HG03108 (cell line): Measurements from ENCODE around the gene PLA2G12B.
"Not testable (repeated sequence)": the region's sequence is repeated elsewhere in the genome, so short reads cannot be mapped to it uniquely, and the experiment has no call there.

Source experiments
- ATAC-seq: cut with Tn5 transposase; IDR thresholded peaks from one replicate; pipeline ENCODE4 v1.9.1; 2021; ENCODE audit warnings: moderate library complexity; ENCODE audit not compliant: unreplicated experiment

Gene PLA2G12B

GRCh38 chr10:72954596-72955554, at the start of gene PLA2G12B:
Gene PLA2G12B, minus strand, starts transcription at chr10:72954806. Its CDS starts 121 bp downstream, at chr10:72954685.
- no peak for ATAC-seq

GRCh38 chr10:73003822-73004221, 49.2 kb upstream of the PLA2G12B start:
- no peak for ATAC-seq

- no peak for ATAC-seq
Measured at GRCh38 chr10:73000973-73001372, 46.4 kb upstream of the PLA2G12B start.

GRCh38 chr10:72997099-72997498, 42.5 kb upstream of the PLA2G12B start:
- ATAC-seq: no peak

- not testable (repeated sequence) for ATAC-seq
Measured at GRCh38 chr10:72995459-72995858, 40.9 kb upstream of the PLA2G12B start.

GRCh38 chr10:72989771-72990170, 35.2 kb upstream of the PLA2G12B start:
- ATAC-seq: not testable (repeated sequence)

GRCh38 chr10:72984618-72985017, 30.0 kb upstream of the PLA2G12B start:
- not testable (repeated sequence) for ATAC-seq

GRCh38 chr10:72981882-72982529, 27.4 kb upstream of the PLA2G12B start:
- no peak for ATAC-seq

GRCh38 chr10:72981028-72981881, 26.6 kb upstream of the PLA2G12B start:
- ATAC-seq: no peak

GRCh38 chr10:72980348-72980747, 25.7 kb upstream of the PLA2G12B start:
- no peak for ATAC-seq

GRCh38 chr10:72979709-72980108, 25.1 kb upstream of the PLA2G12B start:
- no peak for ATAC-seq

GRCh38 chr10:72976886-72977285, 22.3 kb upstream of the PLA2G12B start:
- no peak for ATAC-seq

- no peak for ATAC-seq
Measured at GRCh38 chr10:72956001-72956400, 1.4 kb upstream of the PLA2G12B start.

GRCh38 chr10:72954230-72954595, 393 bp downstream of the PLA2G12B start:
- no peak for ATAC-seq

GRCh38 chr10:72953687-72954086, 919 bp downstream of the PLA2G12B start:
- no peak for ATAC-seq

- no peak for ATAC-seq
Measured at GRCh38 chr10:72952642-72953158, 1.9 kb downstream of the PLA2G12B start.

- ATAC-seq: no peak
Measured at GRCh38 chr10:72952189-72952588, 2.4 kb downstream of the PLA2G12B start.

GRCh38 chr10:72951760-72952159, 2.8 kb downstream of the PLA2G12B start:
- no peak for ATAC-seq

- ATAC-seq: no peak
Measured at GRCh38 chr10:72948762-72949161, 5.8 kb downstream of the PLA2G12B start.

- no peak for ATAC-seq
Measured at GRCh38 chr10:72946963-72947362, 7.6 kb downstream of the PLA2G12B start.
